ENCODE results near the gene CEP57L1. TPM values are rescaled to one million over a fixed set of nuclear protein-coding genes. Genes with fewer than 3 reads are reported as not detected.

CEP57L1 gene
- total RNA-seq, 1 donor from 2014 or later: 17.5 TPM

DNA sequence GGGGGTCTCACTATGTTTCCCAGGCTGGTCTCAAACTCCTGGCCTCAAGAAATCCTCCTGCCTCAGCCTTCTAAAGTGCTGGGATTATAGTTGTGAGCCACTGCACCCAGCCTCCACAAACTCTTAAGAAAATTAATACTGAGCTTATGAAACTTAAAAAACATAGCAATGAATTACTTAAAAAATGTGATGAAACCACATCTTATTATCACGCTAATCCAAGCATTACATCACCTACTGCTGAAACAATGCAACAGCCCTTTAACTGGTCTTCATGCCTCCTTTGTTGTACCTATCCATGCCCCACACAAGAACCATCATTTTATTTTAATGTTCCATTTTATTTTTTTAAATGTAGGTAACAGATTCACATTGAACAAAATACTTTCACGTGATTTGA, 25.6 kb upstream of the CEP57L1 start:
- Histone ChIP-seq H3K27me3 (ENCODE audit: insufficient read depth, low read length) (no peaks in the 10 kb centered on the region), H3K27ac (ENCODE audit: low read depth, low read length) (no peak overlapping the region), H2AFZ (ENCODE audit: low read depth, low read length) (no peak overlapping the region), H3K4me3 (ENCODE audit: insufficient read depth, low read depth, low read length) (no peak overlapping the region), H3K4me2 (ENCODE audit: low read length) (no peak overlapping the region), H3K9me3 (ENCODE audit: insufficient read depth, low read depth, low read length) (no peaks in the 10 kb centered on the region), H3K9ac (ENCODE audit: low read length) (no peak overlapping the region), H3K4me1 (ENCODE audit: insufficient read depth, low read length) (no peaks in the 10 kb centered on the region), H3K79me2 (ENCODE audit: insufficient read depth, low read length) (no peaks in the 10 kb centered on the region), H4K20me1 (ENCODE audit: insufficient read depth, low read length) (peaks cover 3% of the 10 kb centered on the region), H3K36me3 (ENCODE audit: insufficient read depth, low read length) (no peaks in the 10 kb centered on the region)
- no peak overlapping the region for H3K27ac Mint-ChIP-seq (ENCODE audit: unreplicated experiment)
- DNase-seq (ENCODE audit: low read depth) (no peak), FAIRE-seq (no peak)
- H3K27me3 Mint-ChIP-seq (ENCODE audit: low read depth, unreplicated experiment): no peaks in the 10 kb centered on the region
- H3K4me1 Mint-ChIP-seq (ENCODE audit: low read depth, unreplicated experiment): peaks cover 6% of the 10 kb centered on the region
- no peaks in the 10 kb centered on the region for H3K36me3 Mint-ChIP-seq (ENCODE audit: low read depth, unreplicated experiment)
- TF ChIP-seq, protein P1, sequence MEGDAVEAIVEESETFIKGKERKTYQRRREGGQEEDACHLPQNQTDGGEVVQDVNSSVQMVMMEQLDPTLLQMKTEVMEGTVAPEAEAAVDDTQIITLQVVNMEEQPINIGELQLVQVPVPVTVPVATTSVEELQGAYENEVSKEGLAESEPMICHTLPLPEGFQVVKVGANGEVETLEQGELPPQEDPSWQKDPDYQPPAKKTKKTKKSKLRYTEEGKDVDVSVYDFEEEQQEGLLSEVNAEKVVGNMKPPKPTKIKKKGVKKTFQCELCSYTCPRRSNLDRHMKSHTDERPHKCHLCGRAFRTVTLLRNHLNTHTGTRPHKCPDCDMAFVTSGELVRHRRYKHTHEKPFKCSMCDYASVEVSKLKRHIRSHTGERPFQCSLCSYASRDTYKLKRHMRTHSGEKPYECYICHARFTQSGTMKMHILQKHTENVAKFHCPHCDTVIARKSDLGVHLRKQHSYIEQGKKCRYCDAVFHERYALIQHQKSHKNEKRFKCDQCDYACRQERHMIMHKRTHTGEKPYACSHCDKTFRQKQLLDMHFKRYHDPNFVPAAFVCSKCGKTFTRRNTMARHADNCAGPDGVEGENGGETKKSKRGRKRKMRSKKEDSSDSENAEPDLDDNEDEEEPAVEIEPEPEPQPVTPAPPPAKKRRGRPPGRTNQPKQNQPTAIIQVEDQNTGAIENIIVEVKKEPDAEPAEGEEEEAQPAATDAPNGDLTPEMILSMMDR (IDR thresholded peaks at IDR 0.05; ENCODE audit: insufficient read depth, low read depth, low read length): no peak
- TF ChIP-seq EZH2 (IDR thresholded peaks at IDR 0.05; ENCODE audit: insufficient read depth, low read length): no peak
- H3K4me3 Mint-ChIP-seq (ENCODE audit: unreplicated experiment): no peak overlapping the region
- no peaks in the 10 kb centered on the region for H3K9me3 Mint-ChIP-seq (ENCODE audit: unreplicated experiment)

DNA sequence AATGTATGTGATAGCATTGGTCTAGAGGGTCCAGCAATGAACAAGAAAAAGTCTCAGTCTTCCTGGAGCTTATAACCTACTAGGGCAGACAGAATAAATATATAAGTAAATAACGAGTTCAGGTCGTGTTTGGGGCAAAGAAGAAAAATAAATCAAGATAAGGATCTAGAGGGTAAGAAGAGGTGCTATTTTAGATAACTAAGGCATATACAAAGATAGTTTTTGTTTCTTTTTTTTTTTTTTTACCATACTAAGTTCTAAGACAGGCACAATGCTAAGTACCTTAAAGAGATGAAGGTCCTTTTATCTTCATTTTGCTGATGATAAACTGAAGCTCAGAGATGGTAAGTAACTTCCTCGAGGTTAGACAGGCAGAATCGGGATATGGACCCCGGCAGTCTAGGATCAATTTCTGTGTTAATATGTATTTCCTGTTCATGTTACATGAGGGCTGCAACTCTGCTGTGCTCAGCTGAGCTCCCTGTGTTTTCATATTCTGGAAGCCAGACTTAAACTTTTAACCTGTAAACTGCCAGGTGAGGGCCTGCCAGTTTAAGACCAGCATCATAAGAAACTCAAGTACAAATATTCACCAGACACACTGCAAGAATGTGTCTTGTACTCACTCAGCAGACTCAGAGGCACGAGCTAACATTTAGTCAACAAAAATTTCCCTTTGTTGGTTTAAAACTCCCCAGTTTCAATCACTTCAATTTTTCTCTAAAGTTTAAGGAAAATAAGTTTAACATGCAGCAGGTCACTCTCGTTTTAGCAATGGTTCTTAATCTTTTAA, 24.0 kb upstream of the CEP57L1 start:
- H3K4me1 Mint-ChIP-seq (ENCODE audit: low read depth, unreplicated experiment): peaks cover 7% of the 10 kb centered on the region
- no peak for FAIRE-seq

More for the DNA sequence above, 24.0 kb upstream of the CEP57L1 start:
- peaks cover 3% of the 10 kb centered on the region for H3K9me3 Mint-ChIP-seq (ENCODE audit: unreplicated experiment)
- Histone ChIP-seq H4K20me1 (ENCODE audit: insufficient read depth, low read length) (peaks cover 3% of the 10 kb centered on the region), H3K79me2 (ENCODE audit: insufficient read depth, low read length) (no peaks in the 10 kb centered on the region), H3K36me3 (ENCODE audit: insufficient read depth, low read length) (no peaks in the 10 kb centered on the region), H3K4me2 (ENCODE audit: low read length) (no peak overlapping the region), H3K4me3 (ENCODE audit: insufficient read depth, low read depth, low read length) (no peak overlapping the region), H3K9ac (ENCODE audit: low read length) (no peak overlapping the region), H3K9me3 (ENCODE audit: insufficient read depth, low read depth, low read length) (no peaks in the 10 kb centered on the region), H3K4me1 (ENCODE audit: insufficient read depth, low read length) (no peaks in the 10 kb centered on the region), H2AFZ (ENCODE audit: low read depth, low read length) (no peak overlapping the region), H3K27me3 (ENCODE audit: insufficient read depth, low read length) (no peaks in the 10 kb centered on the region), H3K27ac (ENCODE audit: low read depth, low read length) (no peak overlapping the region)
- no peak for DNase-seq (ENCODE audit: low read depth)
- H3K4me3 Mint-ChIP-seq (ENCODE audit: unreplicated experiment): no peak overlapping the region
- H3K36me3 Mint-ChIP-seq (ENCODE audit: low read depth, unreplicated experiment): no peaks in the 10 kb centered on the region
- TF ChIP-seq, protein P1 (IDR thresholded peaks at IDR 0.05; ENCODE audit: insufficient read depth, low read depth, low read length): no peak
- no peak for TF ChIP-seq EZH2 (IDR thresholded peaks at IDR 0.05; ENCODE audit: insufficient read depth, low read length)
- H3K27ac Mint-ChIP-seq (ENCODE audit: unreplicated experiment): no peak overlapping the region
- H3K27me3 Mint-ChIP-seq (ENCODE audit: low read depth, unreplicated experiment): no peaks in the 10 kb centered on the region
